Medulla oblongata (tissue), 1 donor: ENCODE data around the gene RALGPS1.

Experiments used
- DNase-seq: peaks from one replicate; pipeline ENCODE4 v3.0.0-alpha.2; 2015; ENCODE audit errors: extremely low spot score

Gene RALGPS1

GRCh38 chr9:127205952-127206351, 291.4 kb downstream of the RALGPS1 start:
- DNase-seq: no peak

GRCh38 chr9:127206666-127207065, 292.1 kb downstream of the RALGPS1 start:
- DNase-seq: no peak

GRCh38 chr9:127207734-127208410, 293.3 kb downstream of the RALGPS1 start:
- DNase-seq: no peak

GRCh38 chr9:127208416-127208815, 293.8 kb downstream of the RALGPS1 start:
- no peak for DNase-seq

- DNase-seq: no peak
Observed at GRCh38 chr9:127209220-127209619, 294.6 kb downstream of the RALGPS1 start.

- peak; percentile 27 for DNase-seq
Observed at GRCh38 chr9:127209948-127210640, 295.5 kb downstream of the RALGPS1 start.

GRCh38 chr9:127210851-127211730, 296.5 kb downstream of the RALGPS1 start:
- DNase-seq: no peak

- no peak for DNase-seq
Observed at GRCh38 chr9:127211983-127212382, 297.4 kb downstream of the RALGPS1 start.

GRCh38 chr9:127212453-127212852, 297.9 kb downstream of the RALGPS1 start:
- DNase-seq: no peak

GRCh38 chr9:127213859-127214258, 299.3 kb downstream of the RALGPS1 start:
- DNase-seq: no peak

- DNase-seq: peak; percentile 50
Observed at GRCh38 chr9:127214421-127215267, 300.1 kb downstream of the RALGPS1 start.

- DNase-seq: no peak
Observed at GRCh38 chr9:127215268-127216209, 301.0 kb downstream of the RALGPS1 start.

GRCh38 chr9:127216210-127216887, 301.8 kb downstream of the RALGPS1 start:
- no peak for DNase-seq

GRCh38 chr9:127216888-127217217, 302.3 kb downstream of the RALGPS1 start:
- no peak for DNase-seq

GRCh38 chr9:127218818-127219217, 304.2 kb downstream of the RALGPS1 start:
- DNase-seq: no peak

GRCh38 chr9:127219520-127219919, 304.9 kb downstream of the RALGPS1 start:
- no peak for DNase-seq

- no peak for DNase-seq
Observed at GRCh38 chr9:127221695-127222094, 307.1 kb downstream of the RALGPS1 start.

GRCh38 chr9:127222388-127223095, 308.0 kb downstream of the RALGPS1 start:
- no peak for DNase-seq

GRCh38 chr9:127223266-127223665, 308.7 kb downstream of the RALGPS1 start:
- DNase-seq: no peak
